Caco-2 (cell line): ENCODE results near the gene MAPK4. TPM values are rescaled to one million over a fixed set of nuclear protein-coding genes. Genes with fewer than 3 reads are reported as not detected.

Experiments used
- BruUV-seq: library from RNA; stranded (reverse); fragments of 400-500 nt; replicated peaks from 2 replicates; lab custom pipeline; 2021; lab: Mats Ljungman, UMichigan
- CTCF ChIA-PET: fragments of 300-600 bp; sonication (Branson Sonifier 250); formaldehyde crosslinking; loops from one replicate; lab custom pipeline; 2022; ENCODE audit warnings: antibody characterized with exemption; lab: Charles Lee
- POLR2A ChIA-PET: fragments of 300-600 bp; sonication (Branson Sonifier 250); formaldehyde crosslinking; loops from one replicate; lab custom pipeline; 2022; ENCODE audit warnings: antibody characterized with exemption; lab: Charles Lee
- DNase-seq, 2 experiments: peaks; one replicate each; pipeline versions ENCODE4 v3.0.0 to v3.0.0-alpha.2; 2020 to 2022
- H3K27me3 ChIP-seq: replicated peaks from 2 replicates; pipeline ENCODE4 v1.6.0; 2011; ENCODE audit warnings: low read length; ENCODE audit not compliant: control insufficient read depth, insufficient read depth
- H3K36me3 ChIP-seq: 2 replicates; pipeline ENCODE4 v1.5.1; 2011; ENCODE audit warnings: low read length; ENCODE audit not compliant: control insufficient read depth, insufficient read depth
- H3K4me1 ChIP-seq: fragments of 250-450 bp; sonication (Bioruptor Pico); 2 replicates; pipeline ENCODE4 v1.5.1; 2020; ENCODE audit warnings: mild to moderate bottlenecking
- H3K4me3 ChIP-seq: 2 replicates; pipeline ENCODE4 v1.5.1; 2011; ENCODE audit warnings: low read depth, mild to moderate bottlenecking, control low read depth, low read length
- H3K9me3 ChIP-seq: fragments of 250-450 bp; sonication (Bioruptor Pico); 2 replicates; pipeline ENCODE4 v1.5.1; 2020; ENCODE audit warnings: mild to moderate bottlenecking, moderate library complexity
- H3K27ac Mint-ChIP-seq: one replicate; pipeline ENCODE4 v1.8.0; 2022; ENCODE audit warnings: mixed read lengths; ENCODE audit not compliant: unreplicated experiment
- H3K27me3 Mint-ChIP-seq: one replicate; pipeline ENCODE4 v1.8.0; 2022; ENCODE audit warnings: mixed read lengths; ENCODE audit not compliant: insufficient read depth, unreplicated experiment
- H3K36me3 Mint-ChIP-seq: one replicate; pipeline ENCODE4 v1.8.0; 2022; ENCODE audit warnings: mild to moderate bottlenecking, mixed read lengths; ENCODE audit not compliant: insufficient read depth, unreplicated experiment
- H3K4me1 Mint-ChIP-seq: one replicate; pipeline ENCODE4 v1.8.0; 2022; ENCODE audit warnings: low read depth, mixed read lengths; ENCODE audit not compliant: unreplicated experiment
- H3K4me3 Mint-ChIP-seq: one replicate; pipeline ENCODE4 v1.8.0; 2022; ENCODE audit warnings: mild to moderate bottlenecking, moderate library complexity, mixed read lengths; ENCODE audit not compliant: unreplicated experiment
- H3K9me3 Mint-ChIP-seq: one replicate; pipeline ENCODE4 v1.8.0; 2022; ENCODE audit warnings: mixed read lengths; ENCODE audit not compliant: unreplicated experiment
- CTCF ChIP-seq, 2 experiments: fragments of 200-600 bp in 1 of 2; IDR thresholded peaks; 1 replicate in 1 of 2; 2 replicates in 1 of 2; pipeline versions ENCODE4 v1.5.1 to v1.8.0; 2011 to 2022; ENCODE audit warnings: antibody characterized with exemption in 1 of 2, control low read depth in 1 of 2, inconsistent platforms in 1 of 2, low read depth in 1 of 2, low read length in 1 of 2, mild to moderate bottlenecking in 1 of 2, moderate library complexity in 1 of 2; ENCODE audit not compliant: insufficient read depth in 1 of 2, severe bottlenecking in 1 of 2, unreplicated experiment in 1 of 2
- intact Hi-C: fragments of 100-400 bp; cut with micrococcal nuclease; formaldehyde crosslinking; loops from one replicate; pipeline ENCODE4 v1.10.0; 2022; ENCODE audit not compliant: unreplicated experiment
- total RNA-seq: library from RNA; stranded (reverse); gene quantifications from 2 replicates; pipeline ENCODE4 v1.2.3, GENCODE V29; 2022

Gene MAPK4
- total RNA-seq, 1 experiment from 2014 or later = 0.88 TPM

- Histone ChIP-seq H3K27me3 (no peaks in the 10 kb centered on the region), H3K36me3 (no peaks in the 10 kb centered on the region), H3K4me3 (no peak overlapping the region), H3K9me3 (no peaks in the 10 kb centered on the region), H3K4me1 (peaks cover 6% of the 10 kb centered on the region; the same call in 1 of the 2 replicates)
- H3K27ac Mint-ChIP-seq = no peak overlapping the region
- ChIA-PET CTCF (no interaction called here), POLR2A (no interaction called here)
- BruUV-seq = no TSS peak
- H3K4me3 Mint-ChIP-seq = no peak overlapping the region
- DNase-seq = no peak
- H3K4me1 Mint-ChIP-seq = no peaks in the 10 kb centered on the region
- TF ChIP-seq CTCF (IDR thresholded peaks at IDR 0.05; ENCODE audit: insufficient read depth in 1 of 2, low read depth in 1 of 2, low read length in 1 of 2, severe bottlenecking in 1 of 2, unreplicated experiment in 1 of 2) = no peak
- intact Hi-C loops = no loop called here
- H3K9me3 Mint-ChIP-seq = no peaks in the 10 kb centered on the region
- H3K27me3 Mint-ChIP-seq = no peaks in the 10 kb centered on the region
- no peaks in the 10 kb centered on the region for H3K36me3 Mint-ChIP-seq
These were observed 98.7 kb downstream of the MAPK4 start for GRCh38 chr18:50658601-50659000.

- H3K27me3 ChIP-seq = no peaks in the 10 kb centered on the region
- no peaks in the 10 kb centered on the region for H3K27me3 Mint-ChIP-seq
- intact Hi-C loops = no loop called here
- no peaks in the 10 kb centered on the region for H3K9me3 Mint-ChIP-seq
- H3K4me1 Mint-ChIP-seq = no peaks in the 10 kb centered on the region
- no peak for TF ChIP-seq CTCF (IDR thresholded peaks at IDR 0.05; ENCODE audit: insufficient read depth in 1 of 2, low read depth in 1 of 2, low read length in 1 of 2, severe bottlenecking in 1 of 2, unreplicated experiment in 1 of 2)
- CTCF ChIA-PET = no interaction called here
- H3K4me3 Mint-ChIP-seq = no peak overlapping the region
- H3K4me1 ChIP-seq = no peaks in the 10 kb centered on the region; the same call in 1 of the 2 replicates
- POLR2A ChIA-PET = no interaction called here
- H3K27ac Mint-ChIP-seq = no peak overlapping the region
- no TSS peak for BruUV-seq
- no peak for DNase-seq
- H3K36me3 ChIP-seq = no peaks in the 10 kb centered on the region
- no peaks in the 10 kb centered on the region for H3K9me3 ChIP-seq
- no peak overlapping the region for H3K4me3 ChIP-seq
- no peaks in the 10 kb centered on the region for H3K36me3 Mint-ChIP-seq
These were observed 99.5 kb downstream of the MAPK4 start for GRCh38 chr18:50659091-50660003.

GRCh38 chr18:50661013-50661412, 101.1 kb downstream of the MAPK4 start:
- DNase-seq = no peak
- H3K27me3 Mint-ChIP-seq = no peaks in the 10 kb centered on the region
- Histone ChIP-seq H3K9me3 (no peaks in the 10 kb centered on the region), H3K36me3 (no peaks in the 10 kb centered on the region), H3K27me3 (no peaks in the 10 kb centered on the region), H3K4me3 (no peak overlapping the region), H3K4me1 (no peaks in the 10 kb centered on the region)
- H3K4me3 Mint-ChIP-seq = no peak overlapping the region
- H3K36me3 Mint-ChIP-seq = no peaks in the 10 kb centered on the region
- BruUV-seq = no TSS peak
- TF ChIP-seq CTCF (IDR thresholded peaks at IDR 0.05; ENCODE audit: insufficient read depth in 1 of 2, low read depth in 1 of 2, low read length in 1 of 2, severe bottlenecking in 1 of 2, unreplicated experiment in 1 of 2) = no peak
- no peak overlapping the region for H3K27ac Mint-ChIP-seq
- CTCF ChIA-PET = no interaction called here
- intact Hi-C loops = no loop called here
- H3K9me3 Mint-ChIP-seq = no peaks in the 10 kb centered on the region
- POLR2A ChIA-PET = no interaction called here
- no peaks in the 10 kb centered on the region for H3K4me1 Mint-ChIP-seq
